ENCODE data around the gene ANKAR.

- TF ChIP-seq CTCF (conservative IDR thresholded peaks at IDR 0.05; ENCODE audit: low read length), result no peak
- no peak for TF ChIP-seq EZH2phosphoT487 (IDR thresholded peaks at IDR 0.05; ENCODE audit: borderline replicate concordance, low read depth, low read length)
These were observed 13.7 kb upstream of the ANKAR start for GRCh38 chr2:189660803-189661147.

Measured in OCI-LY7 (cell line).